ENCODE results near the gene NBDY. TPM values are rescaled to one million over a fixed set of nuclear protein-coding genes. Genes with fewer than 3 reads are reported as not detected.
"Not testable (repeated sequence)": the region's sequence is repeated elsewhere in the genome, so short reads cannot be mapped to it uniquely, and the experiment has no call there.

NBDY gene
- total RNA-seq, 4 donors from 2014 or later = 6.1 to 21.6 (median 17.3) TPM

DNA sequence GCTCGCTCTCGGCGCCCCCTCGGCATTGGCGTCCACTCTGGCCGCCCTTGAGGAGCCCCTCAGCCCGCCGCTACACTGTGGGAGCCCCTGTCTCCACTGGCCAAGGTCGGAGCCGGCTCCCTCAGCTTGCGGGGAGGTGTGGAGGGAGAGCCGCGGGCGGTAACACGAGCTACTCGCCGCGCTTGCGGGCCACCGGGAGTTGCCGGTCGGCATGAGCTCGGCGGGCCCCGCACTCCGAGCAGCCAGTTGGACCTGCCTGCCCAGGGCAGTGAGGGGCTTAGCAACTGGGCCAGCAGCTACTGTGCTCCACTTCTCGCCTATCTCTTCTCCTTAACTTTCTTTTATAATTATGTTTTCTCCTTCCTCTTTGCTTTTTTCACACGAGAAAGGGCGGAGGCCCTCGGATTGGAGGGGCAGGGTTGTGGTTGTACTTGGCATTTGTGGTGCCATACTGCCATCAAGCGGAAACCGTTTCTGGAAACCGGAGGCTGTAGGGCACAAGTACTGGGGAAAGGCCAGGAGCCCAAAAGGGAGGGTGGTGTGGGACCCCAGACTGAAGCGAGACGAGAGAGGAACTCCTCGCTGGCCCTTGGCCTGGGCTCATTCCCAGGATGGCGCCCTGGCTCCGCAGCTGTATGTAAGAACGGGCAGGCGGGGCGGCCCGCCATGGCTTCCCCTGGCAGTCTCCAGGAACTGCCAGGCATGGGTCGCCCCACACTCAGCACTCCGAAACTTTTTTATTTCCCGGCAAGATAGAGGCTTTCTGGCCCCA, 38.5 kb downstream of the NBDY start:
- H3K36me3 ChIP-seq; H3K9me3 ChIP-seq; DNase-seq (ENCODE audit: low spot score in 2 of 2); H3K27me3 ChIP-seq: not testable (repeated sequence)
- peak in 1 of 5 experiments; percentile 53 for TF ChIP-seq CTCF (IDR thresholded peaks at IDR 0.05)
- Histone ChIP-seq H3K27ac (peak overlapping the region in 2 of 4 donors; percentile 46 to 87), H3K4me3 (peak overlapping the region in 2 of 4 donors; percentile 40 to 68), H3K4me1 (peaks cover 0 to 36% (median 23%) of the 10 kb centered on the region in 4 donors)
- 50 to 96% methylated on average over 10 to 33 of the region's 45 CpGs for WGBS, 2 donors

DNA sequence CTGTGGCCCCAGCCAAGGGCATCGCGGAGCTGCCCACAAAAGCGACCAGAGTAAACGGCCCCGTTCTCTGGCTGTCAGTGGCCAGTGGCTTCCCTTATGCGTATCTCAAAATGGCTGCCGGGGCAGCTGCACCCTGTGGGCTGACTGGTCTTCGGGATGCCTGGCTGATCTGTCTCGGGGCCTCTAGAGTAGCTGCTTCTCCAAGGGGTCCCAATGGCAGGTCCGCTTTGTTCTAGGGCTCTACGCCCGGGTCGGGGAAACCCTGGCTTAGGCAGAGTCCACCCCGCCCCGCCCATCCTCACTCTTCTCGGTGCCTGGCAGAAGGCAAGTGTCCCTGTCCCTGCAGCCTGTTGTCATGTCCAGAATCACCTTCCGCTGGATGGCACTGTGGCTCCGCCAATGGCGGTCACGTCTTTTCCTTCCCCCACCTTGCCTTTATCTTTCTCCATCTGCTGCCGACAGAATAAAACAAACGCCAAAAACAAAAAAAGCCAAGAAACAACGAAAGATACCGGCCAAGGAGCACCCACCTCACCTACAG, 39.1 kb downstream of the NBDY start:
- not testable (repeated sequence) for H3K27me3 ChIP-seq; DNase-seq (ENCODE audit: low spot score in 2 of 2); H3K36me3 ChIP-seq; H3K4me3 ChIP-seq; H3K9me3 ChIP-seq; H3K27ac ChIP-seq
- H3K4me1 ChIP-seq = peaks cover 0 to 35% (median 20%) of the 10 kb centered on the region in 4 donors
- WGBS, 2 donors = no CpG with 5 or more reads among the region's 24 CpGs

- H3K4me3 ChIP-seq; H3K36me3 ChIP-seq; H3K27me3 ChIP-seq; H3K9me3 ChIP-seq; H3K4me1 ChIP-seq; H3K27ac ChIP-seq; DNase-seq (ENCODE audit: low spot score in 2 of 2): not testable (repeated sequence)
- no CpG with 5 or more reads among the region's 32 CpGs for WGBS, 2 donors
These were observed 43.9 kb downstream of the NBDY start for GRCh38 chrX:56772675-56773521.

- H3K9me3 ChIP-seq; H3K4me1 ChIP-seq; H3K27ac ChIP-seq; H3K36me3 ChIP-seq; DNase-seq (ENCODE audit: low spot score in 2 of 2); H3K27me3 ChIP-seq; H3K4me3 ChIP-seq: not testable (repeated sequence)
- no CpG with 5 or more reads among the region's 24 CpGs for WGBS, 2 donors
These were observed 44.5 kb downstream of the NBDY start for GRCh38 chrX:56773522-56774060.

DNA sequence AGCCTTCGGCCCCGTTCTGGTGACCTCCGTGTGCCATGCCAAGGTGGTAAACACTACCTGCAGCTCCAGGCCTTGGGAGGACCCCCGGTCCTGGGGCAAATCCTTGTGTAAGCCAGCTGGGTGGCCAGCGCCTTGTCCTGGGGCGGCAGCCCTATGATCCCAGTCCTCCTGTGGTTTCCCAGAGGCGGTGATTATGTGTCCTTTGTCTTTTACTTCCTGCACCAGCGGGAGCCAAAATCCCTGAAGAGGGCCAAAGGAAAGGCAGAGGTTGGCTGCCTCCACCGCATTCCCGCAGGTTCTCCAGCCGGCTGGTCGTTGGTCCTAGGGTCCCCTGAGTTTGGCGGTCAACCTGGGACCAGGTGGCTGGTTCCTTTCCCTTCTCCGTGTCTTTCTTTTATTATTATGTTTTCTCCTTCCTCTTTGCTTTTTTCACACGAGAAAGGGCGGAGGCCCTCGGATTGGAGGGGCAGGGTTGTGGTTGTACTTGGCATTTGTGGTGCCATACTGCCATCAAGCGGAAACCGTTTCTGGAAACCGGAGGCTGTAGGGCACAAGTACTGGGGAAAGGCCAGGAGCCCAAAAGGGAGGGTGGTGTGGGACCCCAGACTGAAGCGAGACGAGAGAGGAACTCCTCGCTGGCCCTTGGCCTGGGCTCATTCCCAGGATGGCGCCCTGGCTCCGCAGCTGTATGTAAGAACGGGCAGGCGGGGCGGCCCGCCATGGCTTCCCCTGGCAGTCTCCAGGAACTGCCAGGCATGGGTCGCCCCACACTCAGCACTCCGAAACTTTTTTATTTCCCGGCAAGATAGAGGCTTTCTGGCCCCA, 49.3 kb downstream of the NBDY start:
- H3K27me3 ChIP-seq; H3K36me3 ChIP-seq; H3K4me3 ChIP-seq; H3K4me1 ChIP-seq; H3K27ac ChIP-seq; H3K9me3 ChIP-seq; DNase-seq (ENCODE audit: low spot score in 2 of 2): not testable (repeated sequence)
- no CpG with 5 or more reads among the region's 32 CpGs for WGBS, 2 donors

DNA sequence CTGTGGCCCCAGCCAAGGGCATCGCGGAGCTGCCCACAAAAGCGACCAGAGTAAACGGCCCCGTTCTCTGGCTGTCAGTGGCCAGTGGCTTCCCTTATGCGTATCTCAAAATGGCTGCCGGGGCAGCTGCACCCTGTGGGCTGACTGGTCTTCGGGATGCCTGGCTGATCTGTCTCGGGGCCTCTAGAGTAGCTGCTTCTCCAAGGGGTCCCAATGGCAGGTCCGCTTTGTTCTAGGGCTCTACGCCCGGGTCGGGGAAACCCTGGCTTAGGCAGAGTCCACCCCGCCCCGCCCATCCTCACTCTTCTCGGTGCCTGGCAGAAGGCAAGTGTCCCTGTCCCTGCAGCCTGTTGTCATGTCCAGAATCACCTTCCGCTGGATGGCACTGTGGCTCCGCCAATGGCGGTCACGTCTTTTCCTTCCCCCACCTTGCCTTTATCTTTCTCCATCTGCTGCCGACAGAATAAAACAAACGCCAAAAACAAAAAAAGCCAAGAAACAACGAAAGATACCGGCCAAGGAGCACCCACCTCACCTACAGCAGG, 50.0 kb downstream of the NBDY start:
- not testable (repeated sequence) for H3K4me1 ChIP-seq; H3K27me3 ChIP-seq; H3K9me3 ChIP-seq; DNase-seq (ENCODE audit: low spot score in 2 of 2); H3K36me3 ChIP-seq; H3K27ac ChIP-seq; H3K4me3 ChIP-seq
- no CpG with 5 or more reads among the region's 24 CpGs for WGBS, 2 donors

DNA sequence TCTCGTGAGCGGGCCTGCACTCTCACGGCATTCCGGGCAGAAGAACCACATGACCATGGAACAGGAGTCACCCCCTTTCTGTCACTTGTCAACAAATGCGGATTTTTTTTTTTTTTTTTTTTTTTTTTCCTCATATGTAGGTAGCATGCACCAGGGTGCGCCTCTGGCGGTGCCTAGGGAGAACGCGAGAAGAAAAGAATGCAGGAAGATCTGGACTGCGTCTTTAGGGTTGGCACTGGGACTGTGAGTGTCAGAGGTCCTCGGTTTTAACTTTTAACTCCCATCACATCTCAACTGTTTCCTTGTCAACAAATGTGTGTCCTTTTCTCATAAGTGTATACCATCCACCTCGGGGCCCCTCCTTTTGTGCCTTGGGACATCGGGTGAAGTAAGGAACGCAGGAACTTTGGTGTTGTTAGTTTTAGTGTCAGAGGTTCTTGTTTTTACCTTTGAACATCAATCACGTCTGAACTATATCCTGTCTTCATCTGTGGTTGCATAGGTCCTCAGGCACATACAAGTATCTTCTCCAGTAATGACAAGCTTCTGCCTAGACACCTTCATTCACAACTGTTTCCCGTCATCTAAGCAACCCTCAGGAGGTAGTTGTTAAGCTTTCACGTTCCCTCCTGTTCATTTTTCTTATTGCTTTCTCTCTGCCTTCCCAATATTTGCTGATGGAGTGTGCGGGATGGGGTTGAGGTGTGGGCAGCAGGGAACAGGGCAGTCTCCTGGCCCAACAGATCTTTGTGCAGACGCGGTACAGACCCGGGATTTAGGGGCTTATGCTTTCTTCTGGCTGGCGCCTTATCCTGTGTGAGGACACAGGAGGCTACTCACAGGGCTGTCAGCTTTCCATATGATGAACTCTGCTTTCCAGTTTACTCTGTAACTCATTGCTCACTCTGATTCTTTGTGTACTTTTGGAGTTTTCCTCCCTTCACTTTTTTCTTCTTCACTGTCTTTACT, 51.9 kb downstream of the NBDY start:
- not testable (repeated sequence) for H3K36me3 ChIP-seq; H3K27me3 ChIP-seq; H3K27ac ChIP-seq; H3K4me3 ChIP-seq; DNase-seq (ENCODE audit: low spot score in 2 of 2); H3K4me1 ChIP-seq; H3K9me3 ChIP-seq
- 87 to 92% methylated on average over 15 to 17 of the region's 22 CpGs for WGBS, 2 donors
